Fibroblast of lung (primary cell): Measurements from ENCODE around the gene PAX7.

Experiments
- EZH2 ChIP-seq: IDR thresholded peaks from 2 replicates; pipeline ENCODE4 v1.5.1; 2012; ENCODE audit warnings: low read length, control low read depth, mild to moderate bottlenecking; ENCODE audit errors: missing control alignments
- TF ChIP-seq, protein P1 (sequence below), 2 donors: IDR thresholded peaks in 1 of 2; conservative IDR thresholded peaks in 1 of 2; 1 replicate in 1 of 2; 2 replicates in 1 of 2; pipeline ENCODE4 v1.5.1; 2011 to 2012; ENCODE audit warnings: low read length in 2 of 2, control low read depth in 1 of 2, inconsistent platforms in 1 of 2, low read depth in 1 of 2, mild to moderate bottlenecking in 1 of 2

DNA sequence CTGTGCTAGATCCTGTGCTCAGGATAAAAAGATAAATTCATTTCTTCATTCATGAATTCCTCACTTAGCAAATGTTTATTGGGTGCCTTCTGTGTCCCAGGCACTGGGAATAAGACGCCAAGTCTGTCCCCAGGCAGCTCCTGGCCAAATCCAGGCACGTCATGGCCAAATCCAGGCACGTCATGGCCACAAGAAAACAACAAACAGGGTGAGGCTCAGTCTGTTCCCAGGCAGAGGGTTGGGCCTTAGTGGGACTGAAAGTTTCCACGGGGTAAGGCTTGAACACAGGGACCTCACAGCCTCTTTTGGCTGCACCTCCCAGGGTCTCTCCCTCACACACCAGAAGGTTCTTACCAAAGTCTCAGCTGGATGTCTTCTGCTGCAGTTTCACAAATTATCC lies 95.7 kb downstream of the PAX7 start:
- TF ChIP-seq EZH2, result no peak
- TF ChIP-seq, protein P1, sequence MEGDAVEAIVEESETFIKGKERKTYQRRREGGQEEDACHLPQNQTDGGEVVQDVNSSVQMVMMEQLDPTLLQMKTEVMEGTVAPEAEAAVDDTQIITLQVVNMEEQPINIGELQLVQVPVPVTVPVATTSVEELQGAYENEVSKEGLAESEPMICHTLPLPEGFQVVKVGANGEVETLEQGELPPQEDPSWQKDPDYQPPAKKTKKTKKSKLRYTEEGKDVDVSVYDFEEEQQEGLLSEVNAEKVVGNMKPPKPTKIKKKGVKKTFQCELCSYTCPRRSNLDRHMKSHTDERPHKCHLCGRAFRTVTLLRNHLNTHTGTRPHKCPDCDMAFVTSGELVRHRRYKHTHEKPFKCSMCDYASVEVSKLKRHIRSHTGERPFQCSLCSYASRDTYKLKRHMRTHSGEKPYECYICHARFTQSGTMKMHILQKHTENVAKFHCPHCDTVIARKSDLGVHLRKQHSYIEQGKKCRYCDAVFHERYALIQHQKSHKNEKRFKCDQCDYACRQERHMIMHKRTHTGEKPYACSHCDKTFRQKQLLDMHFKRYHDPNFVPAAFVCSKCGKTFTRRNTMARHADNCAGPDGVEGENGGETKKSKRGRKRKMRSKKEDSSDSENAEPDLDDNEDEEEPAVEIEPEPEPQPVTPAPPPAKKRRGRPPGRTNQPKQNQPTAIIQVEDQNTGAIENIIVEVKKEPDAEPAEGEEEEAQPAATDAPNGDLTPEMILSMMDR (conservative IDR thresholded peaks at IDR 0.05 in 1 of 2, IDR thresholded peaks at IDR 0.05 in 1 of 2; ENCODE audit: low read depth in 1 of 2, low read length in 2 of 2), result no peak
